Ecto neural progenitor cell (in vitro differentiated cells): ENCODE results near the gene XRCC2.
"Not testable (repeated sequence)": the region's sequence is repeated elsewhere in the genome, so short reads cannot be mapped to it uniquely, and the experiment has no call there.

Experiments
- DNase-seq: peaks from one replicate; pipeline ENCODE4 v3.0.0-alpha.2; 2018; ENCODE audit warnings: low spot score

Gene XRCC2

DNA sequence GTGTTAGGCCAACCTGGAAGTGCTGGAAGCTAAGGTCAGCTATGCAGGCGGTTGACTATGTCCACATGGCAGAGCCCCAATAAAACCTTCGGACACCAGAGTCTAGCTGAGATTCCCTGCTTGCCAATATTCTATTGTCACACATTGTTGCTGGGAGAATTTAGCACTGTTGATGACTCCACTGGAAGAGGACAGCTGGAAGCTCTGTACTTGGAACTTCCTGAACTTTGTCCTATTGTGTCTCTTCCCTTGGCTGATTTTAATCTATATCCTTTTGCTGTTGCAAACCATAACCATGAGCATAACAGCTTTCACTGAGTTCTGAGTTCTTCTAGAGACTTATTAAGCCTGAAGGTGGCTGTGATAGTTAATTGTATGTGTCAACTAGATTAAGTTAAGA lies 12.0 kb downstream of the XRCC2 start:
- no peak for DNase-seq

DNA sequence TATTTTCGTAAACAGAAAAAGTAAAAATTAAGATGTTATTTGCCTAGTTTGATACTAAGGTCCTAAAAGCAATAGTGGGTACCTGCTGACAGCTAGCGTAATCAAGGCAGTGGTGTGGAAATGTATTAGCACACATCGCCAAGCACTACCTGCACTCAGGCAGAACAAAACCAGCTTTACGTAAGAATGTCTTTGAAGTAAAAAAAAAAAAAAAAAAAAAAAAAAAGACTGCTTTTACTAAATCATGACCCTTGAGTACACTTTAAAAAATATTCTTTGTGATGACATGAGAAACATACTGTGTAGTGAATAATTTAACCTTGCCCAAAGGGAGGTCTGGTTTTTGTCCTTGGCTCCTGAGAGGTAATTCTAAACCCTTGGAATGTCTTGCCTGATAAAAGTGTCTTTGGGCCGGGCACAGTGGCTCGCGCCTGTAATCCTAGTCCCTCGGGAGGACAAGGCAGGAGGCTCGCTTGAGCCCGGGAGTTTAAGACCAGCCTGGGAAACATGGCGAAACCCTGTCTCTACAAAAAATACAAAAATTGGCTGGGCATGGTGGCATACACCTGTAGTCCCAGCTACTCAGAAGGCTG lies 12.7 kb downstream of the XRCC2 start:
- DNase-seq: no peak

GRCh38 chr7:152661479-152661878 lies 14.5 kb downstream of the XRCC2 start:
- DNase-seq: no peak

DNA sequence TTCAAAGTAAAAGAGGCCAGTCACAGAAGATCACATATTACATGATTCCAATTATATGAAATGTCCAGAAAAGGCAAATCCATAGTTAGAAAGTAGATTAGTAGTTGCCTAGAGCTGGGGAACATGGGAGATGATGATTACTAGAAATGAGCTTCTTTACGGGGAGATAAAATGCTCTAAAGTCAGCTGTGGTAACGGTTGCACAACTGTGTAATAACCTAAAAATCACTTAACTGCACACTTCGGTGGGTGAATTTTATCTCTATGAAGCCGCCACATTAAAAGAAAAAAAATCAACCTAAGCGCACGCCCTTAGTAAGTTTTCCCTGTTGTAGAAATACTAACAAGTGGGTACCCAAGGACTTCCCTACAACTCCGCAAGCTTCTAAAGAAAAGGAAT lies 15.9 kb downstream of the XRCC2 start:
- DNase-seq: no peak

- DNase-seq: no peak
Measured at GRCh38 chr7:152654971-152655370, 21.0 kb downstream of the XRCC2 start.

DNA sequence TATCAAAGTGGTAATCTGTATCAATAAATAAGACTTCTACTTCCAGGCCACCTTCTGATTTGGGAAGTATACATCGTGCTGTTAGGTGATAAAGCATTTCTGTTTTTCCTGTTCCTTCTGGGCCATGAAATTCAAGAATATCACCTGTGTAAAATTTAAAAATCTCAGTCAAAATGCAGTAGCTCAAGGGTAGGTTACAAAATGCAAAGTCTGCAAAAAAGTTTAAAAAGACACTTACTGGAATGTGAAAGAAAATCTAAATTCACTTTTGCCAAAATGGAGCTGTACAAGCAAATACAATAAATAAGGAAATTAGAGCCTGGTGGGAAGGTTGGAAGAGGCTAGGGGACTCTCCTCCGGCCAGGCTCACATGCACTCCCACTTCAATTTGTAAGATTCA lies 26.7 kb downstream of the XRCC2 start:
- no peak for DNase-seq

DNA sequence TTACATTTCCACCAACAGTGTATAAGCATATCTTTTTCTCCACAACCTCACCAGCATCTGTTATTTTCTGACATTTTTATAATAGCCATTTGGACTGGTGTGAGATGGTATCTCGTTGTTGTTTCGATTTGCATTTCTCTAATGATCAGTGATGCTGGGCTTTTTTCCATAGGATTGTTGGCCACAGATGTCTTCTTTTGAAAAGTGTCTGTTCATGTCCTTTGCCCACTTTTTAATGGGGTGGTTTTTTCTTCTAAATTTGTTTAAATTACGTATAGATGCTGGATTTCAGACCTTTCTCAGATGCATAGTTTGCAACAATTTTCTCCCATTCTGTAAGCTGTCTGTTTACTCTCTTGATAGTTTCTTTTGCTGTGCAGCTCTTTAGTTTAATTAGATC lies 28.9 kb downstream of the XRCC2 start:
- DNase-seq: no peak

DNA sequence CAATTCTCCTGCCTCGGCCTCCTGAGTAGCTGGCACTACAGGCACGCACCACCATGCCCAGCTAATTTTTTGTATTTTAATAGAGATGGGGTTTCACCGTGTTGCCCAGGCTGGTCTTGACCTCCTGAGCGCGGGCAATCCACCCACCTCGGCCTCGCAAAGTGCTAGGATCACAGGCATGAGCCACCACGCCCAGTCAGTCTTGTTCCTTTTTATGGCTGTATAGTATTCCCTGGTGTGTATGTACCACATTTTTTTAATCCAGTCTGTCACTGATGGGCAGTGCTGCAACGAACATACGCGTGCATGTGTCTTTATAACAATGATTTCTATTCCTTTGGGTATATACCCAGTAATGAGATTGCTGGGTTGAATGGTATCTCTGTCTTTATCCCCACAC lies 29.4 kb downstream of the XRCC2 start:
- DNase-seq: not testable (repeated sequence)

GRCh38 chr7:152643979-152644559 lies 31.9 kb downstream of the XRCC2 start:
- DNase-seq: no peak

DNA sequence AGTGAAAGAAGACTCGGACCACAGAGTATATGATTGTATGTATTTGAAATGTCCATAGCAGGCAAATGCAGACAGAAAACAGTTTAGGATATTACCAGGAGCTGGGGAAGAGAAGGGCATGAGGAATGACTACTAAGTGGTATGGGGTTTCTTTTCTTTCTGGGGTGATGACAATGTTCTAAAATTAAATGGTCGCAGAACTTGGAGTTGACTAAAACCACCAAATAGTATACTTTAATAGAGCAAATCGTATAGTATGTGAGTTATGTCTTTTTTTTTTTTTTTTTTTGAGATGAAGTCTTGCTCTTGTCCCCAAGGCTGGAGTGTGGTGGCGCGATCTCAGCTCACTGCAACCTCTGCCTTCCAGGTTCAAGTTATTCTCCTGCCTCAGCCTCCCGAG lies 34.6 kb downstream of the XRCC2 start:
- DNase-seq: no peak

DNA sequence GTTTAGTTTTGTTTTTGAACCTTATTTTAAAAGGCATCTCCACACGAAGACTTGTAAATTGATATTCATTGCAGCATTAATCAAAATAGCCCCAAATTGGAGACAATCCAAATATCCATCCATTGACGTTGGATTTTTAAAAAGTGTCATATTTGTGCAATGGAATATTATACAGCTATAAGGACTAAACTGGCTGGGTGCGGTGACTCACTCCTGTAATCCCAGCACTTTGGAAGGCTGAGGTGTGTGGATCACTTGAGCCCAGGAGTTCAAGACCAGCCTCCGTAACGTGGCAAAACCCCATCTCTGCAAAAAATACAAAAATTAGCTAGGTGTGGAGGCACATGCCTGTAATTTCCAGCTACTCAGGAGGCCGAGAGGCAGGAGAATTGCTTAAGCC lies 35.1 kb downstream of the XRCC2 start:
- DNase-seq: no peak

GRCh38 chr7:152637920-152638580 lies 37.9 kb downstream of the XRCC2 start:
- DNase-seq: no peak

DNA sequence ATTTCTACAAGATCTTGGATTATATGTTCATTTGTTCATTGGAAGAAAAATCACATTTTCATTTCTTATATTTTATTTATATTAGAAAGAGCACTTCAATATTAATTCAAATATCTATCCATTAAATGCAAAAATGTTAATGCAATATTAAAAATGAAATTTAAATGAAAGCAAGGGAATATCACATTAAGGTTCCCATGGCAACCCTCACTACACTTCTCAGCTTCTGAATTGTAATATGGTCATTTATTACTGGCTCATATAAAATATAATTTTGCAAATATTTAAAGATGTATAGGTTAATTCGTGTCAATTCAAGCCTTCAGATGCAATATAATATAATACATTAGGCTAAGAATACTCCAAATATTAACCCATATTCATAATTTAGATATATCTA lies 38.8 kb downstream of the XRCC2 start:
- DNase-seq: no peak

DNA sequence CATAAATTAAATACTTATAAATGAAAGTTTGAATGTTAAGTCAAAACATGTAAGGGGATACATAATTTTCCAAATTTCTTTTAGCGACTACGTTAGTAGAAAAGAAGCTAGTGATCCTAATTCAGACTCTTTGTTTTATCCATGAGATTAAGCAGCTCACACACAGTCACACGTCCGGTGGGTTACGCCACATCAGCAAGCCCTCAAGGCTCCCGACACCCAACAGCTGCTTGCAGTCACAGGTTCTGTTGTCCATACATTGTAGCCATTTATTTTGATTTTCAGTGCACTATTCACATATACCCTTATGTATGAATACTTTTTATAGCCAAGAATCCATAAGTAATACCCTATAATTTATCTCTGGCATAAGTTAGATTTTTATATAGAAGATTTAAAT lies 39.5 kb downstream of the XRCC2 start:
- no peak for DNase-seq

- DNase-seq: no peak
Measured at GRCh38 chr7:152633504-152633903, 42.4 kb downstream of the XRCC2 start.

- DNase-seq: no peak
Measured at GRCh38 chr7:152633072-152633471, 42.9 kb downstream of the XRCC2 start.

GRCh38 chr7:152628772-152629171 lies 47.2 kb downstream of the XRCC2 start:
- not testable (repeated sequence) for DNase-seq

GRCh38 chr7:152624228-152624627 lies 51.7 kb downstream of the XRCC2 start:
- no peak for DNase-seq

- no peak for DNase-seq
Measured at GRCh38 chr7:152621426-152621825, 54.5 kb downstream of the XRCC2 start.

DNA sequence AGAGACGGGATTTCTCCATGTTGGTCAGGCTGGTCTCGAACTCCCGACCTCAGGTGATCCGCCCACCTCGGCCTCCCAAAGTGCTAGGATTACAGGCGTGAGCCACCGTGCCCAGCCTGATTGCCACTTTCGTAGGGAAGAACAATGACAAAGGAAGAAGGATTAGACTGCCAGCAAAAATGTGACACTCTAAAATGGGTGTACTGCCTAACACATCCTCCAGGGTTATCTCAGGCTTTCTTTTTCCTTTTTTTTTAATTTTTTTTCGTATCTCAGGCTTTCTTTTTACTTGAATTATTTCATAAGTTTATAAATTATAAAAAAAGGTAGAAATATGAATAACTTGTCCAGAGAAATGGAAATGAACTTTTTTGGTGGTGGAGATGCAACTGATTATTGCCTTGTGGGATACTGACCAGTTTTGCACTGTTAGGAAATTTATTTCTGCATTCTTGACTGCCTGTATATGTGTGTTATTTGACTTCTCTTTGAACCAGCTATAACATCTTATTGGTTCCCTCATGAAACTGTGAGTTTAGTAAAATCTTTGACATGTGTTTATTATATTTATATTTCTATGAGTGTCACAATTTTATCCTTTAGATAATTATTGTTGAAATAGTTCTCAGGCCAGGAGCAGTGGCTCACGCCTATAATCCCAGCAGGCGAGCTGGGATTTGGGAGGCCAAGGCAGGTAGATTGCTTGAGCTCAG lies 56.8 kb downstream of the XRCC2 start:
- no peak for DNase-seq

DNA sequence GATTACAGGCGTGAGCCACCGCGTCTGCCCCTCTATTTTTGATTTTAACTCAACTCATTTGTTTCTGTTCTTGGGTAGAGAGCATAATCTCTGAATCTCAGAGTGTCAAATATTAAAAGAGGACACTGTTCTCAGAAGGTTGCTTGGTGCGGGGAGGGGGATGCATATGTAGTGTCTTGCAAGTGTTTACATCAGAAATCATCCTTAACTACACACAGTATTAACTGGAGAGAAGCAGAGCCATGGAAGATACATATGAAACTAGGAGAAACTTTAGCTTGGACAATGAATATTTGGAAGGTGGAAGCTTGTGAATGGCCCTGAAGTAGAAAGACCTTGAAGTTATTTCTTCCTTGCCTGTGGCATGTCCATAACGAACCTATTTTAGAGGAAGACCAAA lies 57.5 kb downstream of the XRCC2 start:
- no peak for DNase-seq

- no peak for DNase-seq
Measured at GRCh38 chr7:152617056-152617455, 58.9 kb downstream of the XRCC2 start.

- DNase-seq: no peak
Measured at GRCh38 chr7:152615031-152615741, 60.8 kb downstream of the XRCC2 start.
